ENCODE results near the gene FOXA3.
A peak's percentile ranks its signal among the peaks of the same experiment; 100 is the strongest.

Gene FOXA3

DNA sequence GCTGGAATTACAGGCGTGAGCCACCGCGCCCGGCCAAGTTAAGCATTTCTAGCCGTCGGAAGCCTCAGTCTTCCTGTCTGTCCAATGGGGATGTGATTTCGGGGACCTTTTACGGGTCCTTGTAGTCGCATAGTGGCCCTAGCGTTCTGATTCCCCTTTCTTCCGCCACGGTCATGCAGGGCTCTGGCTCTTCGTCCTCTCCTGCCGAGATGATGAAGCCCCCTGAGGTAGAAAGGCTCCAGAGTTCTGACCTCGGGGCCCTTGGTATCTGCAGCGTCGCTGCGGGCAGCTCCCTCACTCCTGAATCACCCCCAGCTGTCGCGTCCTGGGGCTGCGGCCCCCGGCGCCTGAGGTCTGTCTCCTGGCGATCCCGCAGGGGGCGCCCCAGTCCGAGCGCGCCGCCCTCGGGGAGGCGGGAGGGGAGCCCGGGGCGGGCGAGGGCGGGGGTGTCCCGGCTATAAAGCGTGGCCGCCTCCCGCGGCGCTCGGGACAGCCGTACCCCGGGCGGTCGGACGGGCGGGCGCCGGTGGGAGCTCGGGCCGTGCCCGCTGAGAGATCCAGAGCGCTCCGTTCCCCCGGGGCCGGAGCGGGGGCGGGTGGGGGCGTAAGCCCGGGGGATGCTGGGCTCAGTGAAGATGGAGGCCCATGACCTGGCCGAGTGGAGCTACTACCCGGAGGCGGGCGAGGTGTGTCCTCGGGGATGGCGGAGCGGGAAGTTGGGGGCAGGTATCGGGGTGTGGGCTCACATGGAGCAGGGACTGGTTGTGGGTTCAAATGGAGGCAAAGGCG is at the start of gene FOXA3:
Gene FOXA3 (plus strand): TSS at position 487 of the 789 bp plus-strand sequence. CDS start 131 bp downstream, at position 618.
- no peaks in the 10 kb centered on the region for H3K27me3 ChIP-seq (ENCODE audit: control insufficient read depth, insufficient read depth, low read length)
- peak within 1 kb of the TSS; percentile 75 for H3K4me3 ChIP-seq (ENCODE audit: low read length)
- no peaks in the 10 kb centered on the region for H3K9me3 ChIP-seq (ENCODE audit: control insufficient read depth, low read length)
- peaks cover 19% of the 10 kb centered on the region for H3K4me1 ChIP-seq (ENCODE audit: control insufficient read depth, insufficient read depth, low read length)
- peak within 1 kb of the TSS; percentile 88 for H3K9ac ChIP-seq (ENCODE audit: low read length)
- H3K36me3 ChIP-seq (ENCODE audit: control insufficient read depth, insufficient read depth, low read length) = no peaks in the 10 kb centered on the region

GRCh38 chr19:45814851-45815480 is 49.2 kb upstream of the FOXA3 start, which contains the start of gene RSPH6A:
Gene RSPH6A, minus strand, starts transcription at chr19:45815308. Its CDS starts 132 bp downstream, at chr19:45815176.
- H3K4me3 ChIP-seq (ENCODE audit: low read length) = no peak within 1 kb of the TSS
- H3K27me3 ChIP-seq (ENCODE audit: control insufficient read depth, insufficient read depth, low read length) = no peaks in the 10 kb centered on the region
- peak within 1 kb of the TSS; percentile 8 for H3K9ac ChIP-seq (ENCODE audit: low read length)
- H3K4me1 ChIP-seq (ENCODE audit: control insufficient read depth, insufficient read depth, low read length) = no peaks in the 10 kb centered on the region
- no peaks in the 10 kb centered on the region for H3K9me3 ChIP-seq (ENCODE audit: control insufficient read depth, low read length)
- no peaks in the 10 kb centered on the region for H3K36me3 ChIP-seq (ENCODE audit: control insufficient read depth, insufficient read depth, low read length)

DNA sequence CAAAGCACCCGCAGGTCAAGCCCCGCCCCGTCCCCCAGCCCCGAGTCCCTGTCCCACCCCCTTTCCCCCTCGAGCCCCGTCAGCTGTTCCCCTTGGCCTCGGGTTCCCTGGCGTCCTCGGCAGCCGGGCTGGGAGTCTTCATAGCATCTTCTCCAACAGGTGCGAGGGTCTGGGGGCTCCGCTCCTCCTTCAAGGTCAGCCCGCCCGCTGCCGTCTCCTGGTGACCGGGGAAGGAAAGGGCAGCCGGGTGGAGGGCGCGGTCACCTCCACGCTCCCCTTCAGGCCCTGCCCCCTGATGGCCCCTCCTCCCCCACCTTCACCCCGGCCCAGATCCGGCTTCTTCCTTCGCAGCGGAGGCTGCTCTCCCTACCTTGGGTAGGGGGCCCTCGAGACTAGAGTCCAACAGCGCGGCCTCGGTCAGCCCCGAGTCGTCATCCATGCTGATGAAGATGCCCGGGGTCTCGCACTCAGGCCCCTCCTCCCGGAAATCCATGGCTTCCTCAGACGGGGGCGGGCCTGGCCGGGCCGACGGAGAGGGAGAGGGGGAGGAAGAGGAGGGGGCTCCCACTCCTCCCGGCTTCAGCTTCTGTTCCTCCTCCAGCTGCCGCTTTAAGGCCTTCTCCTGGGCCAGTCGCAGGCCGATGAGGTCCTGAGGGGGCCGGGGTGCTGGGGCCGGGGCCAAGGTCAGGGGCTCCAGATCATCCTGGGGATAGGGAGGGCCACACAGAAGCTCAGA is 48.5 kb upstream of the FOXA3 start:
- H3K9ac ChIP-seq (ENCODE audit: low read length) = peak overlapping the region; percentile 8
- no peaks in the 10 kb centered on the region for H3K9me3 ChIP-seq (ENCODE audit: control insufficient read depth, low read length)
- H3K27me3 ChIP-seq (ENCODE audit: control insufficient read depth, insufficient read depth, low read length) = no peaks in the 10 kb centered on the region
- no peak overlapping the region for H3K4me3 ChIP-seq (ENCODE audit: low read length)
- no peaks in the 10 kb centered on the region for H3K36me3 ChIP-seq (ENCODE audit: control insufficient read depth, insufficient read depth, low read length)
- no peaks in the 10 kb centered on the region for H3K4me1 ChIP-seq (ENCODE audit: control insufficient read depth, insufficient read depth, low read length)

GRCh38 chr19:45816236-45817009 is 47.7 kb upstream of the FOXA3 start:
- H3K27me3 ChIP-seq (ENCODE audit: control insufficient read depth, insufficient read depth, low read length) = no peaks in the 10 kb centered on the region
- peaks cover 2% of the 10 kb centered on the region for H3K36me3 ChIP-seq (ENCODE audit: control insufficient read depth, insufficient read depth, low read length)
- H3K9ac ChIP-seq (ENCODE audit: low read length) = peak overlapping the region; percentile 8
- no peaks in the 10 kb centered on the region for H3K9me3 ChIP-seq (ENCODE audit: control insufficient read depth, low read length)
- H3K4me1 ChIP-seq (ENCODE audit: control insufficient read depth, insufficient read depth, low read length) = no peaks in the 10 kb centered on the region
- no peak overlapping the region for H3K4me3 ChIP-seq (ENCODE audit: low read length)

DNA sequence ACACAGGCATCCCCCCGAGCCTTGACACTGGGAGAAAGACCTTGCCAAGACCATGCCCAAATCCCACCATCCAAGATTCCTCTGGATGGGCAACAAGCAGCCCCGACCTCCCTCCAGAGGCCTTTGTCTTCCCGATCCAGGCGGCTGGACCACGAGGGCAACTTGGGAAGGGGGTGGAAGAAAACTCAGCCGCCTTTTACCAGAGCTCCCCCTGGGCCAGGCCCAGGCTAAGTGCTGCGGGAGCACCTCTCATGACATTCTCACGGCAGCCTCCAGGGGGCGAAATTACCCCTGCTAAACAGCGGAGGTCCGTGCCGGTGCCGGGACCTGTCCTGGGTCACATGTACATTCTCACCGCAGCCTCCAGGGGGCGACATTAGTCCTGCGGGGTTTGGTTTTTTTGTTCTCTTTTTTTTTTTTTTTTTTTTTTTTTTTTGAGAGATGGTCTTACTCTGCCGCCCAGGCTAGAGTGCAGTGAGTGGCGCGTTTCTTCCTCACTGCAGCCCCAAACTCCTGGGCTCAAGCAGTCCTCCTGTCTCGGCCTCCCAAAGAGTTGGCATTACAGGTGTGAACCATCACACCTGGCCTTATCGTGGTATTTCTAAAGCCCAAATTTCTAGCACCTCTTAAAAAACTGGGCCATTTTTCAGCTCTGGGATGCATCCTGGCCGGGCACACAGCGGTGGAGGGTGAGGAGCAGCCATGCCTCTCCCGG is 47.0 kb upstream of the FOXA3 start:
- no peak overlapping the region for H3K9ac ChIP-seq (ENCODE audit: low read length)
- no peaks in the 10 kb centered on the region for H3K27me3 ChIP-seq (ENCODE audit: control insufficient read depth, insufficient read depth, low read length)
- no peaks in the 10 kb centered on the region for H3K9me3 ChIP-seq (ENCODE audit: control insufficient read depth, low read length)
- peaks cover 5% of the 10 kb centered on the region for H3K36me3 ChIP-seq (ENCODE audit: control insufficient read depth, insufficient read depth, low read length)
- no peaks in the 10 kb centered on the region for H3K4me1 ChIP-seq (ENCODE audit: control insufficient read depth, insufficient read depth, low read length)
- H3K4me3 ChIP-seq (ENCODE audit: low read length) = no peak overlapping the region

GRCh38 chr19:45817725-45818301 is 46.3 kb upstream of the FOXA3 start:
- Histone ChIP-seq H3K36me3 (ENCODE audit: control insufficient read depth, insufficient read depth, low read length) (peaks cover 5% of the 10 kb centered on the region), H3K9ac (ENCODE audit: low read length) (no peak overlapping the region), H3K4me1 (ENCODE audit: control insufficient read depth, insufficient read depth, low read length) (no peaks in the 10 kb centered on the region), H3K27me3 (ENCODE audit: control insufficient read depth, insufficient read depth, low read length) (no peaks in the 10 kb centered on the region), H3K4me3 (ENCODE audit: low read length) (no peak overlapping the region), H3K9me3 (ENCODE audit: control insufficient read depth, low read length) (no peaks in the 10 kb centered on the region)

DNA sequence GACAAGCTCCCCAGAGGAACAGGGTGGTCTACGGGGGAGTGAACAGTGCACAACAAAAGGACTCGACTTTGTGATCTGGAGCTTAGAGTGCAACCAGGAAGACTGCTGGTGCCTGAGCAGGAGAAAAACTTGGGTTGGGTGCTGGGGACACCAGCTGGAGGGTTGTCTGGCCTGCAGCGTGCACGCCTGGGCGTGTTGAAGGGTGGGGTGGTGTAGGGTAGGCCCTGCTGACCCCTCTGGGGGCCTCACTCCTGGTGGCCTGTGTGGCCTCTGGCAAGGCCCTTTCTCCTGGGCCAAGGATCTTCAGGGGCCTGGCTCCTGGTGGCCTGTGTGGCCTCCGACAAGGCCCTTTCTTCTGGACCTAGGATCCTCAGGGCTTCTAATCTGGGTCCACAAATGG is 44.4 kb upstream of the FOXA3 start:
- no peaks in the 10 kb centered on the region for H3K27me3 ChIP-seq (ENCODE audit: control insufficient read depth, insufficient read depth, low read length)
- H3K4me1 ChIP-seq (ENCODE audit: control insufficient read depth, insufficient read depth, low read length) = peaks cover 8% of the 10 kb centered on the region
- no peaks in the 10 kb centered on the region for H3K9me3 ChIP-seq (ENCODE audit: control insufficient read depth, low read length)
- no peak overlapping the region for H3K4me3 ChIP-seq (ENCODE audit: low read length)
- H3K9ac ChIP-seq (ENCODE audit: low read length) = no peak overlapping the region
- H3K36me3 ChIP-seq (ENCODE audit: control insufficient read depth, insufficient read depth, low read length) = peaks cover 11% of the 10 kb centered on the region

- Histone ChIP-seq H3K9me3 (ENCODE audit: control insufficient read depth, low read length) (no peaks in the 10 kb centered on the region), H3K27me3 (ENCODE audit: control insufficient read depth, insufficient read depth, low read length) (no peaks in the 10 kb centered on the region), H3K9ac (ENCODE audit: low read length) (no peak overlapping the region), H3K4me3 (ENCODE audit: low read length) (no peak overlapping the region), H3K4me1 (ENCODE audit: control insufficient read depth, insufficient read depth, low read length) (peaks cover 11% of the 10 kb centered on the region), H3K36me3 (ENCODE audit: control insufficient read depth, insufficient read depth, low read length) (peaks cover 11% of the 10 kb centered on the region)
Observed at GRCh38 chr19:45820413-45821102, 43.6 kb upstream of the FOXA3 start.

DNA sequence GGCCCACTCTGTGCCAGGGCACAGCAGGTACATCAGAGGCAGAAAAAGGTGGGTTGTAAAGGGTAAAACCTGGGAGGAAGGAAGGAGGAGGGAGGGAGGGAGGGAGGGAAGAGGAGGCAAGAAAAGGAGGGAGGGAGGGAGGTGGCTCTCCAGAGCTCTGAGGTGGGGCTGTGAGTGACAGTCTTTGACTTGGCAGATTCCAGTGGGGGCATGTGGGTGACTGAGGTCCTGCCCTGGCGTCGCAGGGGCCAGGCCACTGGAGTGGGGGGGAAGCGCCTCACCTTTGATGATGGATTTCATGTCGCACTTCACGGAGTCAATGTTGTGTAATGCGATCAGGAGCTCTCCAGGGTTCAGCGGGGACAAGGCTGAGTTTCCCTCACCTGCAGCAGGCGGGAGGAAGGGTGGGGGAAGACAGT is 43.0 kb upstream of the FOXA3 start:
- Histone ChIP-seq H3K4me3 (ENCODE audit: low read length) (no peak overlapping the region), H3K27me3 (ENCODE audit: control insufficient read depth, insufficient read depth, low read length) (no peaks in the 10 kb centered on the region), H3K9me3 (ENCODE audit: control insufficient read depth, low read length) (no peaks in the 10 kb centered on the region), H3K9ac (ENCODE audit: low read length) (no peak overlapping the region), H3K36me3 (ENCODE audit: control insufficient read depth, insufficient read depth, low read length) (peaks cover 11% of the 10 kb centered on the region), H3K4me1 (ENCODE audit: control insufficient read depth, insufficient read depth, low read length) (peaks cover 11% of the 10 kb centered on the region)

- Histone ChIP-seq H3K9ac (ENCODE audit: low read length) (no peak overlapping the region), H3K4me1 (ENCODE audit: control insufficient read depth, insufficient read depth, low read length) (peaks cover 11% of the 10 kb centered on the region), H3K27me3 (ENCODE audit: control insufficient read depth, insufficient read depth, low read length) (no peaks in the 10 kb centered on the region), H3K36me3 (ENCODE audit: control insufficient read depth, insufficient read depth, low read length) (peaks cover 11% of the 10 kb centered on the region), H3K4me3 (ENCODE audit: low read length) (no peak overlapping the region), H3K9me3 (ENCODE audit: control insufficient read depth, low read length) (no peaks in the 10 kb centered on the region)
Observed at GRCh38 chr19:45821570-45821969, 42.6 kb upstream of the FOXA3 start.

All from mucosa of stomach (tissue), 1 donor.